GM19452 (cell line): Measurements from ENCODE around the gene EPC1.

Experiments
- ATAC-seq: cut with Tn5 transposase; IDR thresholded peaks from one replicate; pipeline ENCODE4 v1.9.1; 2021; ENCODE audit not compliant: unreplicated experiment

The EPC1 gene

GRCh38 chr10:32295027-32295426, 51.9 kb downstream of the EPC1 start:
- no peak for ATAC-seq

- ATAC-seq, result no peak
These were observed 53.4 kb downstream of the EPC1 start for GRCh38 chr10:32293581-32293980.

DNA sequence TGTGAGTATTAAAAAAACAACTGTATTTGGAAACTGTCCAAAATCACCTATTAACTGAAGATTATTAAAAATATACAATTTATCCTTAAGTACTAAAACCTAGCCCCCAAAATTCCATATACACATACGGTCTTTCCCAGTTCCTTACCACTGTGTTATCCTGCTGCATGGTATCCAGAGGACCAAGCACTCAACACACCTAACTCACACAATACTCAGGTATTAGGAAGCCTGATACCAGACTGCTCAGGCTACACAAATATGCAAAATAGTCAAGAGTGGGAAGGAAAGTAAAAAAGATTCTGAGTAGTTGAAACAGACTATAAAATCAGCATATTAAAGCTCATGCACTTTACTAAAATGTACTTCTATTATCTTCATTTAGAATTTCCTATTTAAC, 67.2 kb downstream of the EPC1 start:
- no peak for ATAC-seq

DNA sequence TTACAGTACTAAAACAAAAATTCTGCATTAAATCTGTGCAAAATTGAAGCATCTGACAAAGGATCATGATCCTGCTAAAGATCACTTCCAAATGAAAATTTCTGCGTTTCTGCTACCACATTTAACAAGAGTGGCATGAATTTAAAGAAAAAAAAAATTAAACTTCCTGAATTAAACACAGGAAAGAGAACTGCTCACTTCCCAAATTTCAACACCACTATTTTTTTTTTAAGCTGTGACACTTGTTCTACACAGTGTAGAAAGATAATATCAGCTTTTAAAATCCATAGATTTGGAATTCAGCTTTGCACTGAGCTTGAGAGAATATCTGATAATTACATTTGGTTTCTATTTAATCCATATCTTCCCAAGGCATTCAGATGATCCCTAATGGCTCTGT, 73.6 kb downstream of the EPC1 start:
- ATAC-seq, result no peak

- ATAC-seq, result no peak
These were observed 75.3 kb downstream of the EPC1 start for GRCh38 chr10:32271617-32272016.

DNA sequence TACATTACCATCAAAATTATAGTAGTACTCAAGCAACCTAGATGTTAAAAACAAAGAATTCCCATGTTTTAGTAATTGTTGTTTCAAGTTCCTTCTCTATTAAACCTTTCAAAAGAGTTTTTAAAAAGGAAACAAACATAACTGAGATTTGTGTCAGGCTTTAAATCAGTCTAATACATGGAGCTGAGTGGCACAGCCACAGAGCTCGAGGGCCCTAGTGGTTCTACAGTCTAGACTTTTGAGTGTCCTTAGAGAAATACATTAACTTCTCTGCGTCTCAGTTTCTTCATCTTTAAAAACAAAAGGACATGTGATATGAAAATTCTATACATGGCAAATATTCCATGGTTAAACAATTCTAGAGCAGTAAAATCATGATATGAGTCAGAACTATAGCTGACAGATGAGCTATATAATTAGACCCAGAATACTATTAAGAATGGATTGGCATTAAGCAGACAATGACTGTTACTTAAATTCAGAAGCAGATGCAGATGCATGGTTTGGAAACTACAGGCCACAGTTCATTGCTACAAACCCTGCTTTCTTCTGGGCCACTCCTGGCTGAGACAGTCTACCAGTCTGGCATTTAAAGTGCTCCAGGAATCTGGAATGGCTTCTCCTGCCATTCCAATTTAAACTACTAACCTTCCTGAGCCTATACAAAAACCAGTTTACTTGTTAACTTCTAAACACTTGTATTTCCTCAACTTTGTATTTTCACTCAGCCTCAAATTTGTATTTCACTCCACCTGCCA, 77.4 kb downstream of the EPC1 start:
- ATAC-seq, result no peak

- ATAC-seq, result no peak
These were observed 78.2 kb downstream of the EPC1 start for GRCh38 chr10:32268788-32269187.

GRCh38 chr10:32266979-32267378, 80.0 kb downstream of the EPC1 start:
- no peak for ATAC-seq

GRCh38 chr10:32266566-32266965, 80.4 kb downstream of the EPC1 start:
- ATAC-seq, result no peak

- ATAC-seq, result no peak
These were observed 81.2 kb downstream of the EPC1 start for GRCh38 chr10:32265756-32266155.

DNA sequence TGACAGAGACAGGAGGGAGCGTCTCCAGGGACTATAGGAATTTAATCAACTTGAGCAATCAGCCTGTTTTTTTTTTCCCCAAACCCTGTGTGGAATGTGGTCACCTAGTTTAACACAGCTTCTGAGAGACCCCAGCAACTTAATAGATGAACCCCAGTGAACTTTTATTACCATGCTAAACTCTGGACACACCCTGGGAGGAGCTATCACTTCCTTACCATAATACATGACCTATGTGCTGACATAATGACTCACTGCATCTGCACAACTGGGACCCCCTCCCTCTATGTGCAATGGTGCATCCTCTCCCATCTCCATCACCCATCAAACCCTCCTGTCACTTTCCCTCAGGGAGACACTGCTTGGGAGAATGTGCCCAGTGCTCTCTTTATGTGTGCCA, 83.7 kb downstream of the EPC1 start:
- no peak for ATAC-seq

DNA sequence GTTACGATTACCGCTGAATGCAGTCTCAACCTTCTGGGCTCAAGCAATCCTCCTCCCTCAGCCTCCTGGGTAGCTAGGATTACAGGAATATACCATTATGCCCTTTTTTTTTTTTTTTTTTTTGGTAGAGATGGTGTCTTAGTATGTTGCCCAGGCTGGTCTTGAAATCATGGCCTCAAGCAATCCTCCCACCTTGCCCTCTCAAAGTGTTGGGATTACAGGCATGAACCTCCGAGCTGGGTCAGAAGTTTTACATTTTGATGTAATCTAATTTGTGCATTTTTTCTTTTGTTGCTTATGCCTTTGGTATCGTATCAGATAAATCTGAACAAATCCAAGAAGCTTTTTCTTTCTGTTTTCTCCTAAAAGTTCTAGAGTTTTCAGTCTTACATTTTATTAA, 87.4 kb downstream of the EPC1 start:
- no peak for ATAC-seq

DNA sequence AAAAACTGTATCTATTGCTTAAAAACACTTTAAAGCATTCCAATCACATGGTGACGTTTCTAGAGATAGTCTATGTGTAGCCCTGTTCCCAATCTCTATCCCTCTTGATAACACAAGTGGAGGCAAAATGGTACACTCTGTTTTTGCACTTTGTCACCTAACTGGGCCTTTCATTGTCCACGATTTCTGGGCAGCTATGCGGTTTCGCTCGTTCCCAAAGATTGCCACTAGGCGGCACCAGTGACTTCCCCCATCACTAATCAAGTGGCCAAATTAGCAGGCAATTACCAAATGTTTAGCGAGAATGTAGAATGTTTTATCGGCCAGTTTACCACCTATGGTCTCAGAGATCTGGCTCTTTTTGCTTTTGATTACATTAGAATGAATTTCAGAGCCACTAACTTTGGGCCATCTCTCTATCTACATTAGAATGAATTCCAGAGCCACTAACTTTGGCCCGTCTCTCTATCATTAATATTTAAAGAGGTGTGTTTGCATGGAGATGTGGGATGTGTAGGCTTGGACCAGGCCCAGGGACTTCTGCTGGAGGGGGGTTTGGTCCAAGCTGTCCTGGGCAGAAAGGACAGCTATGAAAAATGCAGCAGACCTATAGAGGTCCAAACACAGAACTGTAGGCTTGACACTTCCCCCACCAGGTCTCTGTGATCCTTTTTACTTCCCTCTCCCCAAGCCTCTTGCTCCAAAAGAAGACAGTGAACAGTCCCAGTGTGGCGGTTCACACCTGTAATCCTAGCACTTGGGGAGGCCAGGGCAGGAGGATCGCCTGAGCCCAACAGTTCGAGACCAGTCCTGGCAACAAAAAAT, 90.1 kb downstream of the EPC1 start:
- peak; percentile 71 for ATAC-seq

DNA sequence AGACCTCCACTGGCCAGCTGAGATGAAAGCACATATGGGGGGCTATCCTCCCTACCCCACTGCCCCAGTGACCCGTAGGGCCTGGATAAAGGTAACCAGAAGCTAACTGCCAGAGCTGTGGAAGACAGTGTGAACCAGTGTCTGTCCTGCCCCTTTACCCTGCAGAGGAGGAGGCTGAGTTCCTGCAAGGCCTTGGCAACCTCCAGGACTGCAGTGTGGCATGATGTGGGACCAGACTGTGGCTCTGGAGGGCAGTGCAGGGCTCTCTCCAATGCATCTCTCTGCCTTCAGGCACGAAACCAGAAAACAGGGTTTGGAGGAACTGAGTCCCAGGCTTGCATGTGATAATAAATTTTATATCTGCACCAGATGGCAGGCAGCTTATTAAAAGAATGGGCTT, 93.1 kb downstream of the EPC1 start:
- ATAC-seq, result no peak

DNA sequence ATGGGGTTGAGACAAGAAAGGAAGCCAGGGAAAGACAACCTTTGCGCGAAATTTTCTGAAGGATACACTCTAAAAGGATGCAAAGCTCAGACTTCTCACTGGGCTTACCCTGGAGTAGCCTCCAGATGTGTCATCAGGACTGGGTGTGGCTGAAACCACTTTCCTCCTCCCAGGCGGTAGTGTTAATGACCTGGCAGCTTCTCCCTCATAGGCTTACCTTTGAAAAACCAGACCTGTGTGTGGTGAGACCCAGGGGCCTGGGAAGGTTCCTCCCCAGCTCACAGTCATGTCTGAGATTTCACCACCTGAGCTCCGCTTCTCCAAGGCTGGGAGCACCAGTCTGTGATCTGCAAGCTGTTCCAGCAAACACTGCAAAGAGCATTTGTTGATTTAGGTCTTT, 93.7 kb downstream of the EPC1 start:
- no peak for ATAC-seq

DNA sequence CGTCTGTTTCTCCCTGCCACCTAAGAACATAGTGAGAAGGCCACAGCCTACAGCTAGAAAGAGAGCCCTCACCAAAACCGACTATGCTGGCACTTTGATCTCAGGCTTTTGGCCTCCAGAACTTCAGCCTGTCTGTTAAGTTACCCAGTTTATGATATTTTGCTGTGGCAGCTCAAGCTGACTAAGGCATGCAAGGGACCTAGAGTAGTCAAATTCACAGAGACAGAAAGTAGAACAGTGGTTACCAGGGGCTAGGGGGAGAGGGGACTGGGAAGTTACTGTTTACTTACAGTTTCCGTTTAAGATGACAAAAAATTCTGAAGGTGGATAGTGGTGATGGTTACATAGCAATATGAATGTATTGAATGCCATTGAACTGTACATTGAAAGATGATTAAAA, 96.5 kb downstream of the EPC1 start:
- ATAC-seq, result peak; percentile 83

GRCh38 chr10:32246685-32247084, 100.3 kb downstream of the EPC1 start:
- ATAC-seq, result no peak

GRCh38 chr10:32245760-32246159, 101.2 kb downstream of the EPC1 start:
- ATAC-seq, result no peak

GRCh38 chr10:32244421-32245207, 102.3 kb downstream of the EPC1 start:
- ATAC-seq, result no peak

DNA sequence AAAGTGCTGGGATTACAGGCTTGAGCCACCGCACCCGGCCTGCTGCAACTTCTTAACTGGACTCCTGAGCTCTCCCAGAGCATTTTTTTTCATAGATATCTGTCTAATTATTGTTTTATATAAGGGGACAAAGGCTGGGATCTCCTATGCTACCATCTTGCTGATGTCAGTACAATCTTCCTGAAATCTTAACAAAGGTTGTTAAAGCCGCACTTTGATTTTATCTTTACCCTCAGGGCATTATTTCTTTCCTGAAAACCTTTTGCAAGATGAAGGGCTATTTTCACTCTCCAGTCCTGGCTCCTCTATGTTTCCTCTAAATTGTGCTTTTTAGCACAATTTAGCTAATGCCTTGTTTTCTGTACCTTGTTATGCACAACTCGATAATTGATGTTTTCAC, 102.9 kb downstream of the EPC1 start:
- ATAC-seq, result no peak

DNA sequence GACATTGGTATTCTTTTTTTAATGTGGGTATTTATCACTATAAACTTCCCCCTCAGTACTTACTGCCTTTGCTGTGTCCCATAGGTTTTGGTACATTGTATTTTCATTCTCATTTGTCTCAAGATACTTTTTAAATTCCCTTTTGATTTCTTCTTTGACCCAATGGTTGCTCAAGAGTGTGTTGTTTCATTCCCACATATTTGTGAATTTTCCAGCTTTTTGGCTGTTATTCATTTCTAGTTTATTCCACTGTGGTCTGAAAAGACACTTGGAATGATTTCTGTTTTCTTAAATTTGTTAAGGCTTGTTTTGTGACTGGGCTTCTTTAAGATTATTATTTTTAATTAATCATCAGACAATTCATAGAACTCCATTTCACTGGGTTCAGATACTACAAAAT, 105.0 kb downstream of the EPC1 start:
- ATAC-seq, result no peak

GRCh38 chr10:32240471-32240870, 106.5 kb downstream of the EPC1 start:
- ATAC-seq, result no peak
